Breast epithelium (tissue), 4 donors: ENCODE data around the gene IQSEC3. TPM values are rescaled to one million over a fixed set of nuclear protein-coding genes. Genes with fewer than 3 reads are reported as not detected.
A peak's percentile ranks its signal among the peaks of the same experiment; 100 is the strongest.

Source experiments
- DNase-seq, 2 donors: peaks; one replicate each; pipeline ENCODE4 v3.0.0-alpha.2; 2019; ENCODE audit warnings: low spot score in 2 of 2
- H3K27ac ChIP-seq, 2 donors: fragments of 200-600 bp; sonication (generic) in 1 of 2; one replicate each; pipeline ENCODE4 v1.5.1; 2016 to 2019; ENCODE audit warnings: mild to moderate bottlenecking in 1 of 2
- H3K27me3 ChIP-seq, 2 donors: fragments of 200-600 bp; sonication (generic) in 1 of 2; one replicate each; pipeline versions ENCODE4 v1.5.1 to v1.6.0; 2017 to 2019; ENCODE audit warnings: control low read depth in 1 of 2, mild to moderate bottlenecking in 1 of 2
- H3K36me3 ChIP-seq: fragments of 200-600 bp; one replicate; pipeline ENCODE4 v1.5.1; 2019
- H3K4me1 ChIP-seq, 2 donors: fragments of 200-600 bp; sonication (generic); one replicate each; pipeline ENCODE4 v1.5.1; 2016 to 2019; ENCODE audit warnings: control low read depth in 1 of 2
- H3K4me3 ChIP-seq, 3 donors: fragments of 200-600 bp; sonication (generic); 1 replicate in 2 of 3; 2 replicates in 1 of 3; pipeline ENCODE4 v1.5.1; 2016 to 2019; ENCODE audit warnings: mild to moderate bottlenecking in 3 of 3, moderate library complexity in 2 of 3
- H3K9me3 ChIP-seq, 2 donors: fragments of 200-600 bp; sonication (generic) in 1 of 2; one replicate each; pipeline ENCODE4 v1.5.1; 2016 to 2019; ENCODE audit warnings: control low read depth in 1 of 2
- CTCF ChIP-seq, 3 donors: fragments of 450-650 bp; IDR thresholded peaks; one replicate each; pipeline ENCODE4 v1.5.1; 2016 to 2017; ENCODE audit warnings: antibody characterized with exemption in 3 of 3, mild to moderate bottlenecking in 3 of 3, moderate library complexity in 3 of 3
- POLR2A ChIP-seq: fragments of 450-650 bp; IDR thresholded peaks from one replicate; pipeline ENCODE4 v1.6.1; 2016; ENCODE audit warnings: antibody characterized with exemption, mild to moderate bottlenecking, moderate library complexity
- POLR2AphosphoS5 ChIP-seq, 3 donors: sonication (generic); formaldehyde crosslinking; IDR thresholded peaks; one replicate each; pipeline ENCODE4 v1.6.1; 2017; ENCODE audit warnings: antibody characterized with exemption in 3 of 3
- intact Hi-C: fragments of 100-400 bp; cut with DNase I; formaldehyde crosslinking; loops from one replicate; pipeline ENCODE4 v1.15.1; 2023; ENCODE audit warnings: low total_unique reads
- total RNA-seq, 3 donors: library from RNA; depleted of rRNA; stranded (reverse); fragments of >200 nt; gene quantifications; one replicate each; pipeline ENCODE4 v1.1.0, GENCODE V29; 2016

Gene IQSEC3
- total RNA-seq, 3 donors from 2014 or later = 0.64 to 0.98 (median 0.73) TPM

- H3K4me1 ChIP-seq = no peaks in the 10 kb centered on the region
Measured at GRCh38 chr12:175759-176158, 109.2 kb downstream of the IQSEC3 start.

GRCh38 chr12:176321-177181 lies 110.0 kb downstream of the IQSEC3 start:
- H3K4me1 ChIP-seq = no peaks in the 10 kb centered on the region
- no peak for TF ChIP-seq POLR2AphosphoS5 (IDR thresholded peaks at IDR 0.05)
- no peak for TF ChIP-seq CTCF (IDR thresholded peaks at IDR 0.05)
- TF ChIP-seq POLR2A = no peak

More at GRCh38 chr12:175759-176158, 109.2 kb downstream of the IQSEC3 start:
- no peaks in the 10 kb centered on the region for H3K36me3 ChIP-seq
- no peak overlapping the region for H3K27ac ChIP-seq
- DNase-seq = no peak
- intact Hi-C loops = no loop called here
- peaks cover 0 to 27% of the 10 kb centered on the region in 2 donors for H3K27me3 ChIP-seq
- no peak overlapping the region for H3K4me3 ChIP-seq
- no peaks in the 10 kb centered on the region for H3K9me3 ChIP-seq
- no peak for TF ChIP-seq POLR2AphosphoS5 (IDR thresholded peaks at IDR 0.05)
- TF ChIP-seq CTCF (IDR thresholded peaks at IDR 0.05) = no peak
- TF ChIP-seq POLR2A = no peak

GRCh38 chr12:177336-177979 lies 110.9 kb downstream of the IQSEC3 start:
- Histone ChIP-seq H3K36me3 (no peaks in the 10 kb centered on the region), H3K4me1 (no peaks in the 10 kb centered on the region), H3K27me3 (peaks cover 0 to 18% of the 10 kb centered on the region in 2 donors), H3K27ac (peak overlapping the region in 1 of 2 donors; percentile 48), H3K9me3 (no peaks in the 10 kb centered on the region), H3K4me3 (no peak overlapping the region)
- no peak for DNase-seq
- intact Hi-C loops = no loop called here
- TF ChIP-seq POLR2A (no peak), CTCF (IDR thresholded peaks at IDR 0.05) (no peak), POLR2AphosphoS5 (IDR thresholded peaks at IDR 0.05) (no peak)

More at GRCh38 chr12:176321-177181, 110.0 kb downstream of the IQSEC3 start:
- H3K4me3 ChIP-seq = no peak overlapping the region
- H3K27ac ChIP-seq = peak overlapping the region in 1 of 2 donors; percentile 48
- H3K36me3 ChIP-seq = no peaks in the 10 kb centered on the region
- no peaks in the 10 kb centered on the region for H3K9me3 ChIP-seq
- H3K27me3 ChIP-seq = peaks cover 0 to 27% of the 10 kb centered on the region in 2 donors
- no peak for DNase-seq
- intact Hi-C loops = no loop called here

- H3K27ac ChIP-seq = peak overlapping the region in 1 of 2 donors; percentile 48
- intact Hi-C loops = no loop called here
- TF ChIP-seq POLR2A = no peak
- no peak for TF ChIP-seq CTCF (IDR thresholded peaks at IDR 0.05)
- no peak for TF ChIP-seq POLR2AphosphoS5 (IDR thresholded peaks at IDR 0.05)
Measured at GRCh38 chr12:177980-178828, 111.6 kb downstream of the IQSEC3 start.

More at GRCh38 chr12:177980-178828, 111.6 kb downstream of the IQSEC3 start:
- no peaks in the 10 kb centered on the region for H3K9me3 ChIP-seq
- H3K27me3 ChIP-seq = peaks cover 0 to 11% of the 10 kb centered on the region in 2 donors
- no peak overlapping the region for H3K4me3 ChIP-seq
- H3K4me1 ChIP-seq = no peaks in the 10 kb centered on the region
- no peak for DNase-seq
- H3K36me3 ChIP-seq = no peaks in the 10 kb centered on the region
